OCI-LY3 (cell line): ENCODE results near the gene DIPK1C.

Experiments
- CTCF ChIP-seq: fragments of 200-600, 300-600 bp; sonication (generic); IDR thresholded peaks from 2 replicates; pipeline ENCODE4 v1.5.1; 2014; ENCODE audit warnings: antibody characterized with exemption, low read length, low read depth
- EZH2phosphoT487 ChIP-seq: fragments of 200-600 bp; shearing (Covaris generic); IDR thresholded peaks from 2 replicates; pipeline ENCODE4 v1.6.1; 2018; ENCODE audit warnings: antibody characterized with exemption, mixed run types, low read depth

DNA sequence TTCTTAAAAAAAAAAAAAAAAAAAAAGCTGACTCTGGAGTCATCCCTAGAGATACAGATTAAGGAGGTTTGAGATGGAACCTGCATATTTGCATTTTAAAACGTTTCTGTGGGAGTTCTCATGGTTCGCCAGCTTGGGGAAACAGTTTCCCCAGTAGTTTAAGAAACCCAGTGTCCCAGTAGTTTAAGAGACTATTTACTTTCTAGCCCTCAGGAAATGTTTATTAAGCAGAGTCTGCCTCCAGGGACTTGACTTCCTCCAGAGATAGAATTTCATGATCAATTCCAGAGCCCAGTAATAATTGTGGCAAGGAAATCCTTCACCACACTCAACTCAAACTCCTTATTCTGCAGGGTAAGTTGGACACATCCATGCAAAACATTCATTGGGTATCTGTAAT is 39.1 kb downstream of the DIPK1C start:
- no peak for TF ChIP-seq CTCF
- no peak for TF ChIP-seq EZH2phosphoT487
